PC-3 (cell line): Measurements from ENCODE around the gene PTPN3.

ENCODE experiments used
- EZH2 ChIP-seq: fragments of 300-600 bp; sonication (generic); IDR thresholded peaks from one replicate; pipeline ENCODE4 v1.6.1; 2017; ENCODE audit warnings: antibody characterized with exemption, mild to moderate bottlenecking, low read length; ENCODE audit not compliant: unreplicated experiment
- EZH2phosphoT487 ChIP-seq: fragments of 300-600 bp; sonication (generic); IDR thresholded peaks from 2 replicates; pipeline ENCODE4 v1.6.1; 2018; ENCODE audit warnings: mild to moderate bottlenecking, antibody characterized with exemption, low read length, borderline replicate concordance
- TF ChIP-seq, protein P1 (sequence below): fragments of 300-600 bp; sonication (generic); conservative IDR thresholded peaks from 2 replicates; pipeline ENCODE4 v1.5.1; 2017; ENCODE audit warnings: antibody characterized with exemption, low read depth, mild to moderate bottlenecking, low read length

DNA sequence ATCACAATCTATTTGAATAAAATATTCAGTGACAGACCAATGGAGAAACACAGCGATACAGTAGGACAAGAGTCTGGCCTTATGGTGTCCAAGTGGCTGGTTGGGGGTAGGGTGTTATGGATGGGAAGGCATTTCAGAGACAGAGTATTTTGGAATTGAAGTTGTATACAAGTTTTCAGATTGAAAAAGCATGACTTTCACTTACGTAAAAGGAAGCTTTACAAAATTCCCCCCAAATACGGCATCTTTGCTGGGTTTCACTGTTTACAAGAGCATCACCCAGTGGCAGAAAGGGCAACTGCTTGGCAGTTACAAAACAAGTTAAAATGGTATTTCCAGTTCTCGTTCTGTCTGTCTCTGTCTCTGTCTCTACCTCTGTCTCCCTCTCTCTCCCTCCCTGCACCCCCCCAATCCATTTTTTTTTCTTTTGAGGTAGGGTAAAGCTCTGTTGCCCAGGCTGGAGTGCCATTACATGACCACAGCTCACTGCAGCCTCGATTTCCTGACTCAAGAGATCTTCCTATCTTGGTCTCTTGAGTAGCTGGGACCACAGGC lies 86.2 kb downstream of the PTPN3 start:
- TF ChIP-seq, protein P1, sequence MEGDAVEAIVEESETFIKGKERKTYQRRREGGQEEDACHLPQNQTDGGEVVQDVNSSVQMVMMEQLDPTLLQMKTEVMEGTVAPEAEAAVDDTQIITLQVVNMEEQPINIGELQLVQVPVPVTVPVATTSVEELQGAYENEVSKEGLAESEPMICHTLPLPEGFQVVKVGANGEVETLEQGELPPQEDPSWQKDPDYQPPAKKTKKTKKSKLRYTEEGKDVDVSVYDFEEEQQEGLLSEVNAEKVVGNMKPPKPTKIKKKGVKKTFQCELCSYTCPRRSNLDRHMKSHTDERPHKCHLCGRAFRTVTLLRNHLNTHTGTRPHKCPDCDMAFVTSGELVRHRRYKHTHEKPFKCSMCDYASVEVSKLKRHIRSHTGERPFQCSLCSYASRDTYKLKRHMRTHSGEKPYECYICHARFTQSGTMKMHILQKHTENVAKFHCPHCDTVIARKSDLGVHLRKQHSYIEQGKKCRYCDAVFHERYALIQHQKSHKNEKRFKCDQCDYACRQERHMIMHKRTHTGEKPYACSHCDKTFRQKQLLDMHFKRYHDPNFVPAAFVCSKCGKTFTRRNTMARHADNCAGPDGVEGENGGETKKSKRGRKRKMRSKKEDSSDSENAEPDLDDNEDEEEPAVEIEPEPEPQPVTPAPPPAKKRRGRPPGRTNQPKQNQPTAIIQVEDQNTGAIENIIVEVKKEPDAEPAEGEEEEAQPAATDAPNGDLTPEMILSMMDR, result peak; percentile 64
- TF ChIP-seq EZH2phosphoT487 (no peak), EZH2 (no peak)
